ENCODE results near the gene RABGAP1. TPM values are rescaled to one million over a fixed set of nuclear protein-coding genes. Genes with fewer than 3 reads are reported as not detected.

RABGAP1 gene
- total RNA-seq, 3 donors from 2014 or later (not counting 1 experiment from before 2014, with no cell fraction given): 37.4 to 49.2 (median 43.0) TPM

DNA sequence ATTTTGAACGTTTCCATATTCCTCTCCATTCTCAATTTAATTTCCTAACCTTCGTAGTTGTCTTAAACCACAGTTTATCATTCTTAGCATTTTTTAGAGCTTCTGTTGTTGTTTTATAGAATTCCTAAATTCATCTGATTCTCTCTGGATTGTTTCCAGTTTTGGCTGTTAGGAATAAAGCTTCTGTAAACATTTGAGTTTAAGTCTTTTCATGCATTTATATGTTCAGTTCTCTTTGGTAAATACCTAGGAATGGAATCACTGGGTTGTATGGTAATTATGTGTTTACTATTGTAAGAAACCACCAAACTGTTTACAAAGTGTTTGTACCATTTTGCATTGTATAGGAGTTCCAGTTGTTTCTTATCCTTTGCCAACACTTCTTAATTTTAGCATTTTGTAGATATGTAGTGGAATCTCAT, 122.4 kb downstream of the RABGAP1 start:
- Mint-ChIP-seq H3K36me3 (peaks cover 8% of the 10 kb centered on the region), H3K27me3 (ENCODE audit: low read depth in 2 of 2) (no peaks in the 10 kb centered on the region), H3K27ac (no peak overlapping the region), H3K4me3 (no peak overlapping the region), H3K9me3 (no peaks in the 10 kb centered on the region), H3K4me1 (no peaks in the 10 kb centered on the region)
- H3K9me3 ChIP-seq (ENCODE audit: control insufficient read depth, insufficient read depth, low read length): no peaks in the 10 kb centered on the region
- DNase-seq (no peak), ATAC-seq (no peak)
- no CpG with 5 or more reads among the region's 2 CpGs for WGBS (ENCODE audit: insufficient coverage)
- TF ChIP-seq CTCF (IDR thresholded peaks at IDR 0.05): no peak
- no peak overlapping the region for H3K27ac ChIP-seq (ENCODE audit: low read length)
- H3K36me3 ChIP-seq (ENCODE audit: control insufficient read depth, insufficient read depth, low read length): peaks cover 21% of the 10 kb centered on the region
- H3K4me3 ChIP-seq (ENCODE audit: low read length): no peak overlapping the region
- H3K27me3 ChIP-seq (ENCODE audit: control insufficient read depth, insufficient read depth, low read length): no peaks in the 10 kb centered on the region
- no peaks in the 10 kb centered on the region for H3K4me1 ChIP-seq (ENCODE audit: control insufficient read depth, insufficient read depth, low read length)
- intact Hi-C loops (cut with micrococcal nuclease): no loop called here

DNA sequence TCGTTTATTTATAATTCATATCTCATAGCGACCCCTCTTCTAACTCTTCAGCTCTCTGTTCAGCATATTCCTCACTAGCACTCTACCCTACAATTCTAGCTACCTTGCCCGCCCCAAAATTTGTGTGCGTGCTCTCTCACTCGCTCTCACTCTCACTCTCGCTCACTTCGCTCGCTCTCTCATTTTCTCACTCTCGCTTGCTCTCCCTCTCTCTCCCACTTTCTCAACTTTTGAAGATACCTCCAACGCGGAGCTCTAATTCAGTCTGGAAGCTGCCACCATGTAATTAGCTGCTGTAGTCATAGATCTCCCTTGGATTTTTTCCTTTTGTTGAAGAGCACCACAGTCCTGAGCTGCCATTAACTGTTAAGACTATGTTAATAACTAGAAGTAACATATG, 123.1 kb downstream of the RABGAP1 start:
- ATAC-seq: no peak
- no peak overlapping the region for H3K27ac ChIP-seq (ENCODE audit: low read length)
- Mint-ChIP-seq H3K27me3 (ENCODE audit: low read depth in 2 of 2) (no peaks in the 10 kb centered on the region), H3K4me3 (no peak overlapping the region), H3K9me3 (no peaks in the 10 kb centered on the region), H3K36me3 (peaks cover 8% of the 10 kb centered on the region), H3K27ac (no peak overlapping the region), H3K4me1 (no peaks in the 10 kb centered on the region)
- H3K27me3 ChIP-seq (ENCODE audit: control insufficient read depth, insufficient read depth, low read length): no peaks in the 10 kb centered on the region
- H3K4me1 ChIP-seq (ENCODE audit: control insufficient read depth, insufficient read depth, low read length): no peaks in the 10 kb centered on the region
- no peak overlapping the region for H3K4me3 ChIP-seq (ENCODE audit: low read length)
- no peaks in the 10 kb centered on the region for H3K9me3 ChIP-seq (ENCODE audit: control insufficient read depth, insufficient read depth, low read length)
- no peak for TF ChIP-seq CTCF (IDR thresholded peaks at IDR 0.05)
- intact Hi-C loops (cut with micrococcal nuclease): no loop called here
- peaks cover 23% of the 10 kb centered on the region for H3K36me3 ChIP-seq (ENCODE audit: control insufficient read depth, insufficient read depth, low read length)
- WGBS (ENCODE audit: insufficient coverage): 97% methylated on average over 11 of the region's 11 CpGs
- DNase-seq: no peak

GRCh38 chr9:123064716-123065115, 123.9 kb downstream of the RABGAP1 start:
- Histone ChIP-seq H3K4me3 (ENCODE audit: low read length) (no peak overlapping the region), H3K4me1 (ENCODE audit: control insufficient read depth, insufficient read depth, low read length) (no peaks in the 10 kb centered on the region), H3K9me3 (ENCODE audit: control insufficient read depth, insufficient read depth, low read length) (no peaks in the 10 kb centered on the region), H3K36me3 (ENCODE audit: control insufficient read depth, insufficient read depth, low read length) (peaks cover 23% of the 10 kb centered on the region), H3K27ac (ENCODE audit: low read length) (no peak overlapping the region), H3K27me3 (ENCODE audit: control insufficient read depth, insufficient read depth, low read length) (no peaks in the 10 kb centered on the region)
- intact Hi-C loops (cut with micrococcal nuclease): no loop called here
- Mint-ChIP-seq H3K27ac (no peak overlapping the region), H3K4me3 (no peak overlapping the region), H3K36me3 (peaks cover 8% of the 10 kb centered on the region), H3K9me3 (no peaks in the 10 kb centered on the region), H3K4me1 (no peaks in the 10 kb centered on the region), H3K27me3 (ENCODE audit: low read depth in 2 of 2) (no peaks in the 10 kb centered on the region)
- ATAC-seq (no peak), DNase-seq (no peak)
- 95% methylated on average over 2 of the region's 2 CpGs for WGBS (ENCODE audit: insufficient coverage)
- no peak for TF ChIP-seq CTCF (IDR thresholded peaks at IDR 0.05)

DNA sequence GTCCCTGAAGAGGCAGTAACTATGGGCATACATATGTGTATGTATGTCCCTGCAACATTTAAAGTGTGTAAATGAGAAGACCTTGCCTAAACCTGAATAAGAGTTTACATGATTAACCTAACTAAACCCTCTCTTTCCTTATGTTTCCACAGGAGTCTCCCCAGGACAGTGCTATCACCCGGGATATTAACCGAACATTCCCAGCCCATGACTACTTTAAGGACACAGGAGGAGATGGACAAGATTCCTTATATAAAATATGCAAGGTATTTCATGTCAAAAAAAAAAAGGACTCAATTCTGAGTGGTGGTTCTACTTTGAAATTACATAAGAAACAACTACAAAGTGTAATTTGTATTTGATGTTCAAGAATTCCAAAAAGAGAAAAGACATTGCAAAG, 124.4 kb downstream of the RABGAP1 start:
- no CpG with 5 or more reads among the region's 2 CpGs for WGBS (ENCODE audit: insufficient coverage)
- H3K27ac Mint-ChIP-seq: no peak overlapping the region
- no peak for TF ChIP-seq CTCF (IDR thresholded peaks at IDR 0.05)
- peaks cover 11% of the 10 kb centered on the region for H3K36me3 Mint-ChIP-seq
- H3K27me3 Mint-ChIP-seq (ENCODE audit: low read depth in 2 of 2): no peaks in the 10 kb centered on the region
- Histone ChIP-seq H3K27me3 (ENCODE audit: control insufficient read depth, insufficient read depth, low read length) (no peaks in the 10 kb centered on the region), H3K4me3 (ENCODE audit: low read length) (no peak overlapping the region), H3K9me3 (ENCODE audit: control insufficient read depth, insufficient read depth, low read length) (no peaks in the 10 kb centered on the region), H3K4me1 (ENCODE audit: control insufficient read depth, insufficient read depth, low read length) (no peaks in the 10 kb centered on the region), H3K27ac (ENCODE audit: low read length) (no peak overlapping the region), H3K36me3 (ENCODE audit: control insufficient read depth, insufficient read depth, low read length) (peaks cover 27% of the 10 kb centered on the region)
- intact Hi-C loops (cut with micrococcal nuclease): no loop called here
- H3K9me3 Mint-ChIP-seq: no peaks in the 10 kb centered on the region
- DNase-seq (no peak), ATAC-seq (no peak)
- H3K4me3 Mint-ChIP-seq: no peak overlapping the region
- no peaks in the 10 kb centered on the region for H3K4me1 Mint-ChIP-seq
